HepG2 (cell line): Measurements from ENCODE around the gene LSM14B. TPM values are rescaled to one million over a fixed set of nuclear protein-coding genes. Genes with fewer than 3 reads are reported as not detected.

Experiments used
- ATAC-seq: fragments of 200-7000 bp; cut with Tn5 transposase; 3 replicates; pipeline ENCODE4 v1.9.1; 2020; ENCODE audit warnings: mild to moderate bottlenecking, moderate library complexity
- BruUV-seq: library from RNA; stranded (reverse); fragments of 400-500 nt; replicated peaks from 2 replicates; lab custom pipeline; 2021; lab: Mats Ljungman, UMichigan
- CTCF ChIA-PET: fragments of 300-600 bp; formaldehyde crosslinking; extraction: SDS; loops from one replicate; lab custom pipeline; 2021; ENCODE audit warnings: low total read pairs, inconsistent platforms, low intra/inter-chr PET ratio; lab: Yijun Ruan, JAX
- POLR2A ChIA-PET: fragments of 350-600 bp; sonication (Branson Sonifier 250); formaldehyde crosslinking; loops from one replicate; lab custom pipeline; 2020; ENCODE audit warnings: antibody characterized with exemption, inconsistent platforms; lab: Yijun Ruan, JAX
- DNase-seq: peaks from one replicate; pipeline ENCODE4 v3.0.0-alpha.2; 2015; ENCODE audit warnings: low spot score
- FAIRE-seq: peaks from 3 replicates; lab custom pipeline; 2011; peaks lifted over from hg19 to GRCh38; lab: Jason Lieb, UNC
- H2AFZ ChIP-seq: one replicate; pipeline ENCODE4 v1.6.1; 2011; ENCODE audit warnings: low read length, inconsistent platforms
- H3K27ac ChIP-seq: fragments of 300-600 bp; 3 replicates; pipeline ENCODE4 v1.8.0; 2011; ENCODE audit warnings: mixed run types, mild to moderate bottlenecking, mixed read lengths, low read length, inconsistent platforms; ENCODE audit not compliant: insufficient read depth; ENCODE audit errors: extremely low read length
- H3K27me3 ChIP-seq, 2 experiments: fragments of 200-600 bp in 1 of 2; 2 replicates in 1 of 2; 3 replicates in 1 of 2; pipeline versions ENCODE4 v1.6.0 to v1.8.0; 2011; ENCODE audit warnings: low read length in 2 of 2, mild to moderate bottlenecking in 2 of 2, moderate library complexity in 2 of 2, inconsistent platforms in 1 of 2; ENCODE audit not compliant: insufficient read depth in 2 of 2, control insufficient read depth in 1 of 2
- H3K36me3 ChIP-seq, 2 experiments: fragments of 200-600 bp in 1 of 2; replicated peaks in 1 of 2; 2 replicates in 1 of 2; 3 replicates in 1 of 2; pipeline versions ENCODE4 v1.5.1 to v1.8.0; 2011; ENCODE audit warnings: low read length in 2 of 2, inconsistent platforms in 1 of 2; ENCODE audit not compliant: insufficient read depth in 2 of 2, control insufficient read depth in 1 of 2
- H3K4me1 ChIP-seq: 2 replicates; pipeline ENCODE4 v1.5.1; 2012; ENCODE audit warnings: low read length, inconsistent platforms; ENCODE audit not compliant: insufficient read depth
- H3K4me2 ChIP-seq: 2 replicates; pipeline ENCODE4 v1.6.0; 2011; ENCODE audit warnings: low read depth, low read length, inconsistent platforms
- H3K4me3 ChIP-seq, 3 experiments: fragments of 200-600 bp in 1 of 3; sonication (generic), shearing (Covaris generic) in 1 of 3; replicated peaks in 1 of 3; 2 replicates each; pipeline ENCODE4 v1.5.1; 2011 to 2016; ENCODE audit warnings: low read length in 3 of 3, inconsistent platforms in 2 of 3, low read depth in 2 of 3, mild to moderate bottlenecking in 2 of 3, control low read depth in 1 of 3, mixed read lengths in 1 of 3; ENCODE audit not compliant: insufficient read depth in 1 of 3
- H3K79me2 ChIP-seq: one replicate; pipeline ENCODE4 v1.6.1; 2011; ENCODE audit warnings: low read length, inconsistent platforms; ENCODE audit not compliant: insufficient read depth
- H3K9ac ChIP-seq: 2 replicates; pipeline ENCODE4 v1.6.0; 2011; ENCODE audit warnings: mild to moderate bottlenecking, low read depth, low read length, inconsistent platforms; ENCODE audit not compliant: insufficient read depth
- H3K9me3 ChIP-seq: 2 replicates; pipeline ENCODE4 v1.5.1; 2012; ENCODE audit warnings: mild to moderate bottlenecking, low read length
- H4K20me1 ChIP-seq: 2 replicates; pipeline ENCODE4 v1.6.0; 2011; ENCODE audit warnings: inconsistent platforms, mild to moderate bottlenecking, low read length, moderate library complexity; ENCODE audit not compliant: insufficient read depth
- ATF2 ChIP-seq: sonication (generic); formaldehyde crosslinking; IDR thresholded peaks from 2 replicates; pipeline ENCODE4 v1.4.0; 2020; ENCODE audit warnings: missing genetic modification reagents
- E2F1 ChIP-seq: sonication (generic); formaldehyde crosslinking; IDR thresholded peaks from 2 replicates; pipeline ENCODE4 v1.5.0; 2020; ENCODE audit warnings: missing genetic modification reagents
- RARA ChIP-seq: IDR thresholded peaks from 2 replicates; pipeline ENCODE4 v1.6.1; 2016; ENCODE audit warnings: missing genetic modification reagents, missing compliant biosample characterization
- SMAD3 ChIP-seq: sonication (generic); formaldehyde crosslinking; IDR thresholded peaks from 2 replicates; pipeline ENCODE4 v1.4.0; 2020; ENCODE audit warnings: missing genetic modification reagents
- TBX2 ChIP-seq: sonication (generic); formaldehyde crosslinking; IDR thresholded peaks from 2 replicates; pipeline ENCODE4 v1.5.0; 2020; ENCODE audit warnings: missing genetic modification reagents, mild to moderate bottlenecking, borderline replicate concordance
- TRAFD1 ChIP-seq: sonication (generic); formaldehyde crosslinking; IDR thresholded peaks from 2 replicates; pipeline ENCODE4 v1.5.1; 2020; ENCODE audit warnings: missing genetic modification reagents, mild to moderate bottlenecking, borderline replicate concordance
- ZFP91 ChIP-seq: sonication (generic); formaldehyde crosslinking; IDR thresholded peaks from 2 replicates; pipeline ENCODE4 v1.9.0; 2022; ENCODE audit warnings: missing genetic modification reagents, mild to moderate bottlenecking, borderline replicate concordance
- ZNF281 ChIP-seq: sonication (generic); formaldehyde crosslinking; IDR thresholded peaks from 2 replicates; pipeline ENCODE4 v1.4.0; 2020; ENCODE audit warnings: missing genetic modification reagents, borderline replicate concordance
- ZNF441 ChIP-seq: sonication (generic); formaldehyde crosslinking; IDR thresholded peaks from 2 replicates; pipeline ENCODE4 v1.7.0; 2021; ENCODE audit warnings: missing genetic modification reagents, borderline replicate concordance
- ZNF580 ChIP-seq: IDR thresholded peaks from 2 replicates; pipeline ENCODE4 v1.6.1; 2016; ENCODE audit warnings: low read depth, borderline replicate concordance
- ZNF879 ChIP-seq: sonication (generic); formaldehyde crosslinking; IDR thresholded peaks from 2 replicates; pipeline ENCODE4 v1.8.1; 2023; ENCODE audit warnings: missing genetic modification reagents
- ZSCAN12 ChIP-seq: sonication (generic); formaldehyde crosslinking; IDR thresholded peaks from 2 replicates; pipeline ENCODE4 v1.9.0; 2021; ENCODE audit warnings: mild to moderate bottlenecking, missing genetic modification reagents
- WGBS: methylation state at CpG from one replicate; pipeline ENCODE4 v1.1.6; 2017; ENCODE audit warnings: low lambda C conversion rate; 5-methylcytosine and 5-hydroxymethylcytosine counted together
- in situ Hi-C: cut with HindIII; loops from 2 replicates; pipeline ENCODE4 v1.10.0; 2017; ENCODE audit warnings: low pct_unique_long_range_greater_than_20kb; ENCODE audit not compliant: extremely low pct_ligation_motif_present
- intact Hi-C: fragments of 100-400 bp; cut with micrococcal nuclease; formaldehyde crosslinking; loops from one replicate; pipeline ENCODE4 v1.10.0; 2022; ENCODE audit not compliant: unreplicated experiment
- polyA plus RNA-seq, 8 experiments: library from polyadenylated mRNA; depleted of rRNA in 3 of 8; stranded (reverse) in 7 of 8; unstranded in 1 of 8; fragments of >200 nt; fragmentation: Illumina TruSeq in 4 of 8; extraction: Trizol in 4 of 8; gene quantifications; 2 replicates each; pipeline versions ENCODE4 v1.2.1 to v1.2.3, GENCODE V29; 2011 to 2016; ENCODE audit warnings: low read depth in 4 of 8, missing spikeins in 1 of 8, mixed read lengths in 1 of 8; ENCODE audit not compliant: insufficient read depth in 1 of 8
- total RNA-seq, 5 experiments: library from RNA; depleted of rRNA; stranded (reverse); fragments of >200 nt; fragmentation: Illumina TruSeq; extraction: Trizol; gene quantifications; 2 replicates each; pipeline ENCODE4 v1.2.3, GENCODE V29; 2016; ENCODE audit warnings: low read depth in 1 of 5

Gene LSM14B
- total and polyA plus RNA-seq, 2 of the 13 experiments (the other 11 are each of a cell fraction or from before 2014, with no cell fraction given) = 43.3 to 79.2 TPM

- FAIRE-seq = peak; percentile 84
- WGBS = 8% methylated on average over 9 of the region's 10 CpGs
- BruUV-seq = no TSS peak
- intact Hi-C loops = loop anchor here (5.0 kb wide), 2 partner anchors 38 to 107 kb away; no protein-coding TSS in a partner anchor
- H3K36me3 ChIP-seq = peaks cover 0 to 9% of the 10 kb centered on the region in 2 experiments; a peak in 2 of 5 replicates
- peak overlapping the region; percentile 70 for H3K4me2 ChIP-seq
- DNase-seq = peak; percentile 84
- in situ Hi-C loops = loop anchor here (5.0 kb wide), 1 partner anchor 52 kb away; the partner anchor contains the start of gene TAF4
- no peak overlapping the region for H2AFZ ChIP-seq
- H3K9ac ChIP-seq = peak overlapping the region; percentile 31
- peaks cover 16% of the 10 kb centered on the region for H4K20me1 ChIP-seq
- H3K27me3 ChIP-seq = peaks cover 6 to 29% of the 10 kb centered on the region in 2 experiments
- peak overlapping the region; percentile 36 for H3K27ac ChIP-seq
- ATAC-seq = peak; percentile 16
- peaks cover 17% of the 10 kb centered on the region for H3K79me2 ChIP-seq
- H3K4me1 ChIP-seq = peaks cover 74% of the 10 kb centered on the region
- ChIA-PET CTCF (no interaction called here), POLR2A (interaction anchor here (0.9 to 10.4 kb wide), 9 partner anchors 16 to 77 kb away, joined by 3 to 260 read pairs (median 6); partner anchors contain the start of genes PSMA7, SS18L1 and TAF4)
- H3K4me3 ChIP-seq = peak overlapping the region; percentile 10 to 54 (median 25)
- H3K9me3 ChIP-seq = no peaks in the 10 kb centered on the region
- TF ChIP-seq TBX2 (CRISPR knock-in tag) = peak; percentile 79; the same call in 1 of the 2 replicates
- TF ChIP-seq RARA (CRISPR knock-in tag) = peak; percentile 64
- peak; percentile 94 for TF ChIP-seq ZNF281 (CRISPR knock-in tag)
- TF ChIP-seq TRAFD1 (CRISPR knock-in tag) = no peak; the same call in 1 of the 2 replicates
- TF ChIP-seq ZFP91 (CRISPR knock-in tag) = peak; percentile 52; the same call in 1 of the 2 replicates
- no peak for TF ChIP-seq ZSCAN12
- peak; percentile 30; the same call in 1 of the 2 replicates for TF ChIP-seq ATF2 (CRISPR knock-in tag)
- no peak for TF ChIP-seq ZNF879 (CRISPR knock-in tag)
- no peak for TF ChIP-seq E2F1 (CRISPR knock-in tag)
- no peak for TF ChIP-seq SMAD3
- TF ChIP-seq ZNF441 (CRISPR knock-in tag) = peak; percentile 75
- no peak for TF ChIP-seq ZNF580
Observed at GRCh38 chr20:62119591-62120364, 2.5 kb upstream of the LSM14B start.
